Fibroblast of skin of back (primary cell): ENCODE results near the gene GPR37L1.
"Not testable (repeated sequence)": the region's sequence is repeated elsewhere in the genome, so short reads cannot be mapped to it uniquely, and the experiment has no call there.

ENCODE experiments used
- DNase-seq: peaks from one replicate; pipeline ENCODE4 v3.0.0-alpha.2; 2013

The GPR37L1 gene

GRCh38 chr1:202107801-202108731 is 14.7 kb upstream of the GPR37L1 start:
- DNase-seq, result no peak

DNA sequence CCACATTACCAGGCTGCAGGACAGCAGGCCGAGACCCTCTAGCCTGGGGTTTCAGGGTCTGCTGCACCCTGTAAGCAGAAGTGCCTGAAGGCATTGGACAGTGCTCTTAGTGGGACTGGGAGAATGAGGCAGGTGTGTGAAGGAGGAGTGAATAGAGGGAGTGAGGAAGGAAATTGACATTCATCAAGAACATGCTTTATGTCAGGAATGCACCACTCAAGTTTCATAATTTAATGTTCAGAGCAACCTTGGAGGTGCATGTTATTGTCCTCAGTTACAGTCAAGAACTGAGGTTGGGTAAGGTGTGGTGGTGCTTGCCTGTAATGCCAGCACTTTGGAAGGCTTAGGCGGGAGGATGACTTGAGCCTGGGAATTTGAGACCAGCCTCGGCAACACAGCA is 11.7 kb upstream of the GPR37L1 start:
- DNase-seq, result no peak

- not testable (repeated sequence) for DNase-seq
Observed at GRCh38 chr1:202111589-202111988, 11.1 kb upstream of the GPR37L1 start.

GRCh38 chr1:202112859-202113689 is 9.6 kb upstream of the GPR37L1 start:
- peak; percentile 27 for DNase-seq

DNA sequence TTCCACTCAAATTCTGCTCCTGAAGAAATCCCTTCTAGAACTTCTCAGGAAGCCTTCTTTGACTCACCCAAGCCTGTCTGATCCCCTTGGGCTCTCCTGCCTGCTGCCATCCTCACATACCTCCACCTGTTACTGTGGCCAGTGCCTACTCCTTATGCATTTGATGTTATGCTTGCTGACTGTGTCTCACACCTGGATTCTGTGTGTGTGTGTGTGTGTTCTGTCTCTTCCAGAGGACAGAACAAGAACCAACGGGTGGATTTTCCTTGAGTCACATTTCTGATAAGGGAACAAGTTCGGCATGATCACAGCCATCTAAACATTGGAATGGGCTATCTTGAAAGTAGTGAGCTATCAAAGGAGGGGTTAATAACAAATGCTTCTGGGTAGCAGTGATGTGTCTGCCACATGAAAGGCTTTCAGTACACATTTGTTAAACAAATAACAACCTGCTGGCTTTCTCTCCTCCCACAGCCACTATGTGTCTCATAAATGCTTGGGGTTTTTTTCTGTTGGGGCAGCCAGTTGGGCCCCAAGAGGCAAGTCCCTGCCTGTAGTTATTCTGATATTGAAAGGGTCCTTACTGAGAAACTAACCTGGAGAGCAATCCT is 8.9 kb upstream of the GPR37L1 start:
- no peak for DNase-seq

GRCh38 chr1:202116287-202116686 is 6.4 kb upstream of the GPR37L1 start:
- DNase-seq, result no peak

- no peak for DNase-seq
Observed at GRCh38 chr1:202117898-202118371, 4.8 kb upstream of the GPR37L1 start.

DNA sequence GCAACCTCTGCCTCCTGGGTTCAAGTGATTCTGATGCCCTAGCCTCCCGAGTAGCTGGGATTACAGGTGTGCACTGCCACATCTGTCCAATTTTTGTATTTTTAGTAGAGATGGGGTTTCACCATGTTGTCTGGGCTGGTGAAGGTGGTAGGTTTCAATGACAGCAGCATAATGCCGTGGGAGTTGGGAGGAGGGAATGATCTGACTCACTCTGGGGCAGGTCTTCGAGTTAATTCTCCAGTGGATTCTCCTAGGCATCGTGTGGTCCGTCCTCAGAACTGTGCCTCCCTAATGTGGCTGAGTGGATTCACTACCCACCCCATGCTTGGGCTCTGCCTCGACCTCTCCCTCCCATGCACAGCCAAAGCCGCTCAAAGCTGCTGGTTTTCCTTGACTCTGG is 1.7 kb upstream of the GPR37L1 start:
- DNase-seq, result no peak

- DNase-seq, result no peak
Observed at GRCh38 chr1:202123336-202123813, 658 bp downstream of the GPR37L1 start.

- DNase-seq, result no peak
Observed at GRCh38 chr1:202124142-202124541, 1.4 kb downstream of the GPR37L1 start.

DNA sequence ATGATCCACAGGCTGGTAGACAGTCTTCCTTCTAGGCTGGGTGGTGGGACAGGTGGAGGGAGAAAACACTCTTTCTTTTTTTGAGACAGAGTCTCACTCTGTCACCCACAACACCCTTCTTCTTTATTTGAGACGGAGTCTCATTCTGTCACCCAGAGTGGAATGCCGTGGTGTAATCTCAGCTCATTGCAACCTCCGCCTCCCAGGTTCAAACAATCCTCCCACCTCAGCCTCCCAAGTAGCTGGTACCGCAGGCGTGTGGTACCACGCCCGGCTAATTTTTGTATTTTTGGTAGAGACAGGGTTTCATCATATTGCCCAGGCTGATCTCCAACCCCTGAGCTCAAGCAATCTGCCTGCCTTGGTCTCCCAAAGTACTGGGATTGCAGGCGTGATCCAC is 2.9 kb downstream of the GPR37L1 start:
- no peak for DNase-seq

DNA sequence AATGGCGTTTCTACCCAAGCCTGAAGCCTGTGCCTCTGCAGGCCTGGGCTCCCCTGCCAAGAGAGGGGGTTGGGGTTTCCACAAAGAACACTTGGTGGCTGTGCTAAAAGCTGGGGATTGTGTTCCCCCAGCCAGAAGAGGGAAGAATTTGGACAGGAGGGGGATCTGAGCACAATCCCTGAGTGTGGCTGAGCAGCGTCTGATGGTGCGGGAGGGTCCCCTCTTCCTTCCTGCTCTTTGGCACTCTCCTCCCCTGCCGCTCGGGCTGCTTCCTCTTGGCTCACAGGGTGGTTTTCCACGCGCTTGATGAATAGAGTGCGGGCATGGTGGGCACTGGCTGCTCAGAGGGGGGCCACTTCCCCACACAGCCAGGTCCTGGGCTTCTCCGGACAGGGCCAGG is 3.7 kb downstream of the GPR37L1 start:
- DNase-seq, result no peak

DNA sequence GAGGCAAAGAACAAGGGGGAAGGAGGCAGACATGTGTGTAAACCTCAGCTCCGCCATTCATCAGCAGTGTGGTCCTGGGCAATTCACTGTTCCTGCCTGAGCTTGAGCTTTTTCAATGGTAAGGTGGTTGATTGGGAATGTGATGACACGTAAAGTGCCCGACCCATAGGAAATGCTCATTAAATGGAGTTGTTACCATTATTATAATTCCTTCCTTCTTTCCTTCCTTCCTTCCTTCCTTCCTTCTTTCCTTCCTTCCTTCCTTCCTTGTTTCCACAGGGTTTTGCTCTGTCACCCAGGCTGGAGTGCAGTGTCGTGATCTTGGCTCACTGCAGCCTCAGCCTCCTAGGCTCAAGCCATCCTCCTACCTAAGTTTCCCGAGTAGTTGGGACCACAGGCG is 4.3 kb downstream of the GPR37L1 start:
- DNase-seq, result no peak

DNA sequence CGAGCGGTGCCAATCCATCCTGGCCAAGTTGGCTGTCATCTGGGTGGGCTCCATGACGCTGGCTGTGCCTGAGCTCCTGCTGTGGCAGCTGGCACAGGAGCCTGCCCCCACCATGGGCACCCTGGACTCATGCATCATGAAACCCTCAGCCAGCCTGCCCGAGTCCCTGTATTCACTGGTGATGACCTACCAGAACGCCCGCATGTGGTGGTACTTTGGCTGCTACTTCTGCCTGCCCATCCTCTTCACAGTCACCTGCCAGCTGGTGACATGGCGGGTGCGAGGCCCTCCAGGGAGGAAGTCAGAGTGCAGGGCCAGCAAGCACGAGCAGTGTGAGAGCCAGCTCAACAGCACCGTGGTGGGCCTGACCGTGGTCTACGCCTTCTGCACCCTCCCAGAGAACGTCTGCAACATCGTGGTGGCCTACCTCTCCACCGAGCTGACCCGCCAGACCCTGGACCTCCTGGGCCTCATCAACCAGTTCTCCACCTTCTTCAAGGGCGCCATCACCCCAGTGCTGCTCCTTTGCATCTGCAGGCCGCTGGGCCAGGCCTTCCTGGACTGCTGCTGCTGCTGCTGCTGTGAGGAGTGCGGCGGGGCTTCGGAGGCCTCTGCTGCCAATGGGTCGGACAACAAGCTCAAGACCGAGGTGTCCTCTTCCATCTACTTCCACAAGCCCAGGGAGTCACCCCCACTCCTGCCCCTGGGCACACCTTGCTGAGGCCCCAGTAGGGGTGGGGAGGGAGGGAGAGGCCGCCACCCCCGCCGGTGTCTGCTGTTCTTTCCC is 5.3 kb downstream of the GPR37L1 start:
- DNase-seq, result no peak

- no peak for DNase-seq
Observed at GRCh38 chr1:202129453-202130296, 7.0 kb downstream of the GPR37L1 start.

DNA sequence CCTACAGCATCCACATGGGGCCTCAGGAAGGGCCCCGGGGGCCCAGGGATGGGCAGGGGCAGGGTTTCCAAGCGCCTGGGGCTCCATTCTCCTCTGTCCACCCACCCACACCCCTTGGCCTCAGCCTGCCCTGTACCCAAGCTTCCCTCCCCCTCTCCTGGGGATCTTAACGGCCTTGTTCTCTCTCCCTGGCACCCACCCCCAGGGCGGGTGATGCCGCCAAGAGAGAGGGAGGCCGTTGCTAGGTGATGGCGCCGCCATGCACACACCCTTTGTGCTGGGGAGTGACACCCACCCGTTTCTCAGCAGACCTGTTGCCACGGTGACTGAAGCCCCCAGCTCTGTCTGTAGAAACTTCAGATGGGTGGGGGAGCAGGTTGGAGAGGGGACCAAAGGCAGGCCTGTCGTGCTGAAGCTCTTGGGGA is 7.6 kb downstream of the GPR37L1 start:
- no peak for DNase-seq

DNA sequence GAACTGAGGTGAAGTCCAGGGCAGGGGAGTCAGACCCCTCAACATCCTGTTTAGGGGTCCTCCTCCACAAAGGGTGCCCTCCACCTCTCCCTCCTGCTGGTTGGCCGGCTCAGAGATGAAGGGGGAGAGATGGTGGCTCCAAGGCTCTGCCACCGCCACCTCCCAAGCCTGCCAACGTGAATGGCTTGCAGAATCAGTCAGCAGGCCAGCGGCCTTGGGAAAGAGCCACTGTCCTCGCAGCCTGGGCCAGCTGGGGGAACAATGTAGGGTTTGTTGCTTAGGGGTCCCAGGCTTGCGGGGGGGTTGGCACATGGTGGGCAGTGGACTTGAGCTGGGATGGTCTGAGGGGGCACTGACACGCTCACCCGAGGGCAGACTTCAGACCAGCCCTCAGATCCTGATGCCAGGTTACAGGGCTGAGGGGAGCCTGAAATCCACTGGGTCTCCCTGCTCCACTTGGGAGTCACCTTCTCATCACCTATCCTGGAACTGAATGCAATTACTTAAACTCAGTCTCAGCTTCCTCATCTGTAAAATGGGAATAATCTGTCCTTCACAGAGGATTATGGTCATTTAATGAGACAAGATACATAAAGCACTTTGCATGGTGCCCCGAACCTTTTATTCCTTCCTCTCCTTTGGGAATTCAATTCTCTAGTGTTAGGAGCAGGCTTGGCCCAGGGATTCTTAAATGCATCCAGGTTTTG is 8.3 kb downstream of the GPR37L1 start:
- DNase-seq, result no peak

- no peak for DNase-seq
Observed at GRCh38 chr1:202131956-202132821, 9.5 kb downstream of the GPR37L1 start.

DNA sequence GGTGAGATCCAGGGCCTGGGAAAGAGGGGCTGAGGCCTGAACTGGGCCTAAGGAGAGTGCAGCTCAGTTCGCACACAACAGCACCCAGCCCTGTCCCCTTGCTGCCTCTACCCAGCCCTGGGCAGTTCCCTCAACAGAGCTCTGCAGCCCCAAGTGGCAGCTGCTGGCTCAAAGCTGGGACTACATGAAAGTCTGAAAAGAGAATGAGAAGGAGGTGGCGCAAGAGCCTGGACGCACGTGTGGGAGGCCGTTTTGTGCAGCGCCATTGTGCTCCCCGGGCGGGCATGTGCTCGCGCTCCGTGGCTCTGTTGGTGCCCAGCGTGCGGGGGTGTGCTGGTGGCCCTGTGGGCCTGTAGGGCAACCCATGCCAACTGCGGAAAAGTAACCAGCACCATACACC is 10.3 kb downstream of the GPR37L1 start:
- no peak for DNase-seq
